DOHH2 (cell line): Measurements from ENCODE around the gene MOV10L1.

Source experiments
- EZH2phosphoT487 ChIP-seq: fragments of 200-600 bp; sonication (generic); IDR thresholded peaks from 2 replicates; pipeline ENCODE4 v1.6.1; 2017; ENCODE audit warnings: borderline replicate concordance, mild to moderate bottlenecking, antibody characterized with exemption, low read length, moderate library complexity, mixed read lengths
- TF ChIP-seq, protein P1 (sequence below): fragments of 200-600 bp; sonication (generic); IDR thresholded peaks from one replicate; pipeline ENCODE4 v1.5.1; 2014; ENCODE audit warnings: antibody characterized with exemption, mild to moderate bottlenecking, low read depth, low read length; ENCODE audit not compliant: poor library complexity, severe bottlenecking

GRCh38 chr22:50205781-50206569 is 116.2 kb downstream of the MOV10L1 start:
- TF ChIP-seq, protein P1, sequence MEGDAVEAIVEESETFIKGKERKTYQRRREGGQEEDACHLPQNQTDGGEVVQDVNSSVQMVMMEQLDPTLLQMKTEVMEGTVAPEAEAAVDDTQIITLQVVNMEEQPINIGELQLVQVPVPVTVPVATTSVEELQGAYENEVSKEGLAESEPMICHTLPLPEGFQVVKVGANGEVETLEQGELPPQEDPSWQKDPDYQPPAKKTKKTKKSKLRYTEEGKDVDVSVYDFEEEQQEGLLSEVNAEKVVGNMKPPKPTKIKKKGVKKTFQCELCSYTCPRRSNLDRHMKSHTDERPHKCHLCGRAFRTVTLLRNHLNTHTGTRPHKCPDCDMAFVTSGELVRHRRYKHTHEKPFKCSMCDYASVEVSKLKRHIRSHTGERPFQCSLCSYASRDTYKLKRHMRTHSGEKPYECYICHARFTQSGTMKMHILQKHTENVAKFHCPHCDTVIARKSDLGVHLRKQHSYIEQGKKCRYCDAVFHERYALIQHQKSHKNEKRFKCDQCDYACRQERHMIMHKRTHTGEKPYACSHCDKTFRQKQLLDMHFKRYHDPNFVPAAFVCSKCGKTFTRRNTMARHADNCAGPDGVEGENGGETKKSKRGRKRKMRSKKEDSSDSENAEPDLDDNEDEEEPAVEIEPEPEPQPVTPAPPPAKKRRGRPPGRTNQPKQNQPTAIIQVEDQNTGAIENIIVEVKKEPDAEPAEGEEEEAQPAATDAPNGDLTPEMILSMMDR = no peak
- no peak for TF ChIP-seq EZH2phosphoT487
